Ascending aorta (tissue), 2 donors: ENCODE data around the gene STXBP5L. TPM values are rescaled to one million over a fixed set of nuclear protein-coding genes. Genes with fewer than 3 reads are reported as not detected.
"Not testable (repeated sequence)": the region's sequence is repeated elsewhere in the genome, so short reads cannot be mapped to it uniquely, and the experiment has no call there.

ENCODE experiments used
- DNase-seq, 2 donors: peaks; one replicate each; pipeline ENCODE4 v3.0.0-alpha.2; 2019; ENCODE audit warnings: low spot score in 2 of 2
- H3K27ac ChIP-seq, 2 donors: fragments of 200-600 bp; sonication (generic); one replicate each; pipeline ENCODE4 v1.5.1; 2016 to 2017; ENCODE audit warnings: mild to moderate bottlenecking in 1 of 2
- H3K27me3 ChIP-seq: fragments of 200-600 bp; sonication (generic); one replicate; pipeline ENCODE4 v1.5.1; 2017
- H3K36me3 ChIP-seq, 2 donors: fragments of 200-600 bp; sonication (generic); one replicate each; pipeline ENCODE4 v1.5.1; 2016
- H3K4me1 ChIP-seq, 2 donors: fragments of 200-600 bp; sonication (generic); one replicate each; pipeline ENCODE4 v1.5.1; 2016 to 2017; ENCODE audit warnings: mild to moderate bottlenecking in 1 of 2
- H3K4me3 ChIP-seq, 2 donors: fragments of 200-600 bp; sonication (generic); one replicate each; pipeline ENCODE4 v1.5.1; 2016 to 2017; ENCODE audit warnings: mild to moderate bottlenecking in 1 of 2
- H3K9me3 ChIP-seq, 2 donors: fragments of 200-600 bp; sonication (generic); one replicate each; pipeline ENCODE4 v1.5.1; 2016
- CTCF ChIP-seq, 3 experiments: fragments of 200-600 bp in 2 of 3; fragments of 450-650 bp in 1 of 3; sonication (generic) in 2 of 3; IDR thresholded peaks; one replicate each; pipeline ENCODE4 v1.5.1; 2016 to 2019; ENCODE audit warnings: antibody characterized with exemption in 3 of 3, mild to moderate bottlenecking in 1 of 3, moderate library complexity in 1 of 3
- intact Hi-C: fragments of 100-400 bp; cut with DNase I; formaldehyde crosslinking; loops from one replicate; pipeline ENCODE4 v1.15.1; 2023
- total RNA-seq: library from RNA; depleted of rRNA; stranded (reverse); fragments of >200 nt; gene quantifications from one replicate; pipeline ENCODE4 v1.1.0, GENCODE V29; 2016

STXBP5L gene
- total RNA-seq, 1 donor from 2014 or later = not detected

- H3K27ac ChIP-seq = no peak overlapping the region
- no peaks in the 10 kb centered on the region for H3K27me3 ChIP-seq
- no peaks in the 10 kb centered on the region for H3K36me3 ChIP-seq
- no peak overlapping the region for H3K4me3 ChIP-seq
- DNase-seq = no peak
- intact Hi-C loops = no loop called here
- no peak for TF ChIP-seq CTCF (IDR thresholded peaks at IDR 0.05)
- no peaks in the 10 kb centered on the region for H3K9me3 ChIP-seq
- H3K4me1 ChIP-seq = no peaks in the 10 kb centered on the region
Observed at GRCh38 chr3:120879411-120879810, 28.6 kb upstream of the STXBP5L start.

- TF ChIP-seq CTCF (IDR thresholded peaks at IDR 0.05) = no peak
- intact Hi-C loops = no loop called here
Observed at GRCh38 chr3:120892921-120893320, 15.1 kb upstream of the STXBP5L start.

GRCh38 chr3:120894316-120895057 lies 13.5 kb upstream of the STXBP5L start:
- no peaks in the 10 kb centered on the region for H3K9me3 ChIP-seq
- no peak overlapping the region for H3K27ac ChIP-seq
- H3K36me3 ChIP-seq = no peaks in the 10 kb centered on the region
- no peak for TF ChIP-seq CTCF (IDR thresholded peaks at IDR 0.05)
- no peaks in the 10 kb centered on the region for H3K4me1 ChIP-seq
- no peak for DNase-seq
- H3K27me3 ChIP-seq = no peaks in the 10 kb centered on the region
- intact Hi-C loops = no loop called here
- H3K4me3 ChIP-seq = no peak overlapping the region

More at GRCh38 chr3:120892921-120893320, 15.1 kb upstream of the STXBP5L start:
- Histone ChIP-seq H3K27me3 (no peaks in the 10 kb centered on the region), H3K36me3 (no peaks in the 10 kb centered on the region), H3K27ac (no peak overlapping the region), H3K9me3 (no peaks in the 10 kb centered on the region), H3K4me1 (no peaks in the 10 kb centered on the region), H3K4me3 (no peak overlapping the region)
- no peak for DNase-seq

- H3K9me3 ChIP-seq, H3K27ac ChIP-seq, H3K4me1 ChIP-seq, DNase-seq, H3K36me3 ChIP-seq, H3K4me3 ChIP-seq, intact Hi-C loops, H3K27me3 ChIP-seq: not testable (repeated sequence)
Observed at GRCh38 chr3:120901716-120902115, 6.3 kb upstream of the STXBP5L start.

- Histone ChIP-seq H3K27me3 (no peaks in the 10 kb centered on the region), H3K36me3 (no peaks in the 10 kb centered on the region), H3K4me1 (peaks cover 0 to 3% of the 10 kb centered on the region in 2 donors), H3K4me3 (no peak overlapping the region), H3K9me3 (no peaks in the 10 kb centered on the region), H3K27ac (no peak overlapping the region)
- no peak for TF ChIP-seq CTCF (IDR thresholded peaks at IDR 0.05)
- no peak for DNase-seq
- intact Hi-C loops = no loop called here
Observed at GRCh38 chr3:120903221-120903620, 4.8 kb upstream of the STXBP5L start.

GRCh38 chr3:120907659-120908029 lies 361 bp upstream of the STXBP5L start:
- no peak overlapping the region for H3K27ac ChIP-seq
- no peaks in the 10 kb centered on the region for H3K36me3 ChIP-seq
- intact Hi-C loops = no loop called here
- no peak for TF ChIP-seq CTCF (IDR thresholded peaks at IDR 0.05)
- no peak for DNase-seq
- peaks cover 6 to 9% of the 10 kb centered on the region in 2 donors for H3K4me1 ChIP-seq
- no peaks in the 10 kb centered on the region for H3K27me3 ChIP-seq
- H3K9me3 ChIP-seq = no peaks in the 10 kb centered on the region
- peak overlapping the region; percentile 61 to 64 for H3K4me3 ChIP-seq
